Measurements from ENCODE around the gene FUCA1.

- TF ChIP-seq EP300 (IDR thresholded peaks at IDR 0.05; ENCODE audit: borderline replicate concordance) (no peak), TEAD4 (IDR thresholded peaks at IDR 0.05) (no peak)
These were observed 14.7 kb upstream of the FUCA1 start for GRCh38 chr1:23882746-23883145.
